ENCODE data around the gene SHOC2. TPM values are rescaled to one million over a fixed set of nuclear protein-coding genes. Genes with fewer than 3 reads are reported as not detected.

SHOC2 gene
- polyA plus RNA-seq, 3 donors: 13.9 to 69.9 (median 68.9) TPM

DNA sequence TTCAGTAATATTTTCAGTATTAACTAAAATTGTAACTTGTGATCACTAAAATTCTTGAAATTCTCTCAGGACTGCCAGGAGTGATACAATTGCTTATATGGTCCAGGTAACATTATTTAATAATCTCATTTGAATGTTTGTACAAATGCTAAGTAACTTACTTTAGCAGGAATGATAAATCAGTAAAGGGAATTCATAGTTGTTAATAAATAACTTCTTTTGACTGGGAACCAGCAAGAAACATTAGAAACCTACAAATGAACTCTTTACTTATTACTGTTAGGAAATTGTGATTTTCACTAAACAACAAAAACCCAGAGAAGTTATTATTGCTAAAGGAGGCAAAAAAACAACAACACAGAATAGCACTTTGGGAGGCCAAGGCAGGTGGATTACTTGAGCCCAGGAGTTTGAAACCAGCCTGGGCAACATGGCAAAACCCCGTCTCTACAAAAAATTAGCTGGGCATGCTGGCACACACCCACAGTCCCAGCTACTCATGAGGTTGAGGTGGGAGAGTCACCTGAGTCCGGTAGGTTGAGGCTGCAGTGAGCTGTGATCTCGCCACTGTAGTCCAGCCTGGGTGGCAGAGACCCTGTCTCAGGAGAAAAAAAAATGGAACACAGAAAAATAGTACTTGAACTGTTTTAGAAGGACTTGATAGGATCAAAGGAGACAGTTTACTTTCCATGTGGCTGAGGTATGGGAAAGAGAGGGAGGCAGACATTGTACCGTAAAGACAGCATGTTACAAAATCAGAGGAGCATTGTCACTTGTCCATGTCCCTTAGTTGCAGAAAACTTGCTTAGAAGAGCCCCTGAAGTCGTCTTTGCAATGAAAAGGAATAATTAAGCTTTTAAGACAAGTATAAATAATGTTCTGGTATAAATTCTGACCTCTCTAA is 53.1 kb downstream of the SHOC2 start:
- intact Hi-C loops (cut with micrococcal nuclease): no loop called here
- TF ChIP-seq, protein P1, sequence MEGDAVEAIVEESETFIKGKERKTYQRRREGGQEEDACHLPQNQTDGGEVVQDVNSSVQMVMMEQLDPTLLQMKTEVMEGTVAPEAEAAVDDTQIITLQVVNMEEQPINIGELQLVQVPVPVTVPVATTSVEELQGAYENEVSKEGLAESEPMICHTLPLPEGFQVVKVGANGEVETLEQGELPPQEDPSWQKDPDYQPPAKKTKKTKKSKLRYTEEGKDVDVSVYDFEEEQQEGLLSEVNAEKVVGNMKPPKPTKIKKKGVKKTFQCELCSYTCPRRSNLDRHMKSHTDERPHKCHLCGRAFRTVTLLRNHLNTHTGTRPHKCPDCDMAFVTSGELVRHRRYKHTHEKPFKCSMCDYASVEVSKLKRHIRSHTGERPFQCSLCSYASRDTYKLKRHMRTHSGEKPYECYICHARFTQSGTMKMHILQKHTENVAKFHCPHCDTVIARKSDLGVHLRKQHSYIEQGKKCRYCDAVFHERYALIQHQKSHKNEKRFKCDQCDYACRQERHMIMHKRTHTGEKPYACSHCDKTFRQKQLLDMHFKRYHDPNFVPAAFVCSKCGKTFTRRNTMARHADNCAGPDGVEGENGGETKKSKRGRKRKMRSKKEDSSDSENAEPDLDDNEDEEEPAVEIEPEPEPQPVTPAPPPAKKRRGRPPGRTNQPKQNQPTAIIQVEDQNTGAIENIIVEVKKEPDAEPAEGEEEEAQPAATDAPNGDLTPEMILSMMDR (IDR thresholded peaks at IDR 0.05): no peak
- Histone ChIP-seq H3K4me2 (replicated peaks; ENCODE audit: extremely low read depth, low read length, poor library complexity, severe bottlenecking) (no peak overlapping the region), H3K27me3 (ENCODE audit: control insufficient read depth in 2 of 2, insufficient read depth in 2 of 2, low read length in 2 of 2) (no peaks in the 10 kb centered on the region), H3K36me3 (replicated peaks in 1 of 2; ENCODE audit: control insufficient read depth in 1 of 2, insufficient read depth in 2 of 2, low read length in 2 of 2) (peaks cover 0 to 4% of the 10 kb centered on the region in 2 donors), H3K4me3 (replicated peaks in 1 of 3; ENCODE audit: low read depth in 2 of 3, low read length in 3 of 3) (no peak overlapping the region), H3K4me1 (ENCODE audit: control insufficient read depth in 1 of 2, insufficient read depth in 2 of 2, low read length in 2 of 2) (no peaks in the 10 kb centered on the region), H3K9ac (ENCODE audit: insufficient read depth, low read length, poor library complexity, severe bottlenecking) (no peak overlapping the region), H3K9me3 (replicated peaks in 1 of 2; ENCODE audit: control insufficient read depth in 1 of 2, insufficient read depth in 1 of 2, low read length in 2 of 2) (no peaks in the 10 kb centered on the region), H2AFZ (ENCODE audit: insufficient read depth, low read depth, low read length, poor library complexity, severe bottlenecking) (no peak overlapping the region), H4K20me1 (ENCODE audit: insufficient read depth, low read length) (peaks cover 96% of the 10 kb centered on the region), H3K27ac (ENCODE audit: low read depth in 1 of 2, low read length in 2 of 2) (peak overlapping the region in 1 of 2 donors; percentile 55), H3K79me2 (ENCODE audit: insufficient read depth, low read length) (peaks cover 99% of the 10 kb centered on the region)
- H3K4me1 Mint-ChIP-seq: peaks cover 28% of the 10 kb centered on the region
- 97% methylated on average over 3 of the region's 5 CpGs for WGBS (ENCODE audit: insufficient coverage)
- H3K27ac Mint-ChIP-seq: peak overlapping the region in 5 of 7 donors; percentile 5 to 88 (median 49)
- peaks cover 5 to 25% of the 10 kb centered on the region in 2 donors for H3K36me3 Mint-ChIP-seq
- H3K9me3 Mint-ChIP-seq: no peaks in the 10 kb centered on the region
- DNase-seq: no peak
- H3K27me3 Mint-ChIP-seq (ENCODE audit: low read depth in 3 of 3): no peaks in the 10 kb centered on the region
- H3K4me3 Mint-ChIP-seq: no peak overlapping the region

DNA sequence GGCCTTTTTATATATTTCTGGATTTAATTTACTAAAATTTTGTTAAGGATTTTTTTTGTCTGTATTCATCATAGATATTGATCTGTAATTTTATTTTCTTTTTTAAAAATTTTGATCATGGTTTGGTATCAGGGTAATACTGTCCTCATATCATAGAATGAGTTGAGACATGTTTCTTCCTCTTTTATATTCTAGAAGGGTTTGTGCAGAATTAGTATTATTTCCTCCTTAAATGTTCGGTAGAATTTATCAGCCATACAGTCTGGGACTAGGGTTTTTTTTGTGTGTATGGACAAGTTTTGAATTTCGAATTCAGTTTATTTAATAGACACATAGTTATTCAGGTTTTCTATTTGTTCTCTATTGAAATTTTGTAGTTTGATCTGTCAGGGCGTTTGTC is 54.0 kb downstream of the SHOC2 start:
- Histone ChIP-seq H4K20me1 (ENCODE audit: insufficient read depth, low read length) (peaks cover 96% of the 10 kb centered on the region), H3K9me3 (replicated peaks in 1 of 2; ENCODE audit: control insufficient read depth in 1 of 2, insufficient read depth in 1 of 2, low read length in 2 of 2) (no peaks in the 10 kb centered on the region), H3K27ac (ENCODE audit: low read depth in 1 of 2, low read length in 2 of 2) (no peak overlapping the region), H3K9ac (ENCODE audit: insufficient read depth, low read length, poor library complexity, severe bottlenecking) (no peak overlapping the region), H3K36me3 (replicated peaks in 1 of 2; ENCODE audit: control insufficient read depth in 1 of 2, insufficient read depth in 2 of 2, low read length in 2 of 2) (no peaks in the 10 kb centered on the region), H3K4me2 (replicated peaks; ENCODE audit: extremely low read depth, low read length, poor library complexity, severe bottlenecking) (no peak overlapping the region), H3K4me3 (replicated peaks in 1 of 3; ENCODE audit: low read depth in 2 of 3, low read length in 3 of 3) (no peak overlapping the region), H3K79me2 (ENCODE audit: insufficient read depth, low read length) (peaks cover 100% of the 10 kb centered on the region), H3K4me1 (ENCODE audit: control insufficient read depth in 1 of 2, insufficient read depth in 2 of 2, low read length in 2 of 2) (no peaks in the 10 kb centered on the region), H3K27me3 (ENCODE audit: control insufficient read depth in 2 of 2, insufficient read depth in 2 of 2, low read length in 2 of 2) (no peaks in the 10 kb centered on the region), H2AFZ (ENCODE audit: insufficient read depth, low read depth, low read length, poor library complexity, severe bottlenecking) (no peak overlapping the region)
- Mint-ChIP-seq H3K4me3 (no peak overlapping the region), H3K4me1 (peaks cover 34% of the 10 kb centered on the region), H3K27ac (no peak overlapping the region), H3K36me3 (peaks cover 7 to 26% of the 10 kb centered on the region in 2 donors), H3K27me3 (ENCODE audit: low read depth in 3 of 3) (no peaks in the 10 kb centered on the region), H3K9me3 (no peaks in the 10 kb centered on the region)
- no peak for DNase-seq
- intact Hi-C loops (cut with micrococcal nuclease): no loop called here
- TF ChIP-seq, protein P1 (IDR thresholded peaks at IDR 0.05): no peak
- no CpG with 5 or more reads among the region's 3 CpGs for WGBS (ENCODE audit: insufficient coverage)
